ENCODE results near the gene HCFC1. TPM values are rescaled to one million over a fixed set of nuclear protein-coding genes. Genes with fewer than 3 reads are reported as not detected.

Gene HCFC1
- total and polyA plus RNA-seq, 2 of the 8 experiments (the other 6 are each of a cell fraction or from before 2014, with no cell fraction given) = 24.9 to 117 TPM

DNA sequence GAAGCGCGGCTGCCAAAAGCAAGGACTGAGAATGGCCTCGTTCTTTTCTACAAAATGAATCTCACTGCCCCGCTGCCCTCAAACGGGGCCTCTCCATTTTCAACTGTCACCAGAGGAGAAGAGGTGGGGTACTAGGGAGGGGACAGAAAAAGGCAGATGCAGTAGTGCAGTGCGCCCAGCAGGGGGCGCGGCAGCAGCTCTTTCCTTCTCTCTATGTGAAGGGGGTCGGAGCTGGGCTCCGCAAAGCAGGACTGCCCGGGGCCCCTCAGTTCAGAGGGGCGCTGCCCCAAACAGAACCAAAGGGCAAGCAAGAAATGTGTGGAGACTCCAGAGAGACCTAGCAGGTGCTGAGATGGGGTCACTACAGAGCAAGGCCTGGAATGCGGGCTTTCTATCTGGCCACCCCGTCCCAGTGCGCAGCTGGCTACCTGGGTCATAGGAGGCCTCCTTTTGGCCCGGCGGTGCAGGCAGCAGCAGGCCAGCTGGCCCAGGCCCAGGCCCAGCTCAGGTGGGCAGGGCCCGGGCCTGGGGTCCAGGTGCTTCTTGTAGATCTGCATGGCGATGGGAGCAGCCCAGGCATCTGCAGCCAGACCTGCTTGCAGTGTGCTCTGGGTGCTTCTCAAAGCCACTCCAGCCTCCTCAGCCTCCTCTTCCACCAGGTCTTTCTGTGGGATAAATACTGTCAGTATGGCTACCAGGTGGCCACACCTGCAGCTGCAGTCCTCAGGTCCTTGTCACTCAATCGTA lies 42.2 kb upstream of the HCFC1 start (continued):
- TF ChIP-seq, protein P1, sequence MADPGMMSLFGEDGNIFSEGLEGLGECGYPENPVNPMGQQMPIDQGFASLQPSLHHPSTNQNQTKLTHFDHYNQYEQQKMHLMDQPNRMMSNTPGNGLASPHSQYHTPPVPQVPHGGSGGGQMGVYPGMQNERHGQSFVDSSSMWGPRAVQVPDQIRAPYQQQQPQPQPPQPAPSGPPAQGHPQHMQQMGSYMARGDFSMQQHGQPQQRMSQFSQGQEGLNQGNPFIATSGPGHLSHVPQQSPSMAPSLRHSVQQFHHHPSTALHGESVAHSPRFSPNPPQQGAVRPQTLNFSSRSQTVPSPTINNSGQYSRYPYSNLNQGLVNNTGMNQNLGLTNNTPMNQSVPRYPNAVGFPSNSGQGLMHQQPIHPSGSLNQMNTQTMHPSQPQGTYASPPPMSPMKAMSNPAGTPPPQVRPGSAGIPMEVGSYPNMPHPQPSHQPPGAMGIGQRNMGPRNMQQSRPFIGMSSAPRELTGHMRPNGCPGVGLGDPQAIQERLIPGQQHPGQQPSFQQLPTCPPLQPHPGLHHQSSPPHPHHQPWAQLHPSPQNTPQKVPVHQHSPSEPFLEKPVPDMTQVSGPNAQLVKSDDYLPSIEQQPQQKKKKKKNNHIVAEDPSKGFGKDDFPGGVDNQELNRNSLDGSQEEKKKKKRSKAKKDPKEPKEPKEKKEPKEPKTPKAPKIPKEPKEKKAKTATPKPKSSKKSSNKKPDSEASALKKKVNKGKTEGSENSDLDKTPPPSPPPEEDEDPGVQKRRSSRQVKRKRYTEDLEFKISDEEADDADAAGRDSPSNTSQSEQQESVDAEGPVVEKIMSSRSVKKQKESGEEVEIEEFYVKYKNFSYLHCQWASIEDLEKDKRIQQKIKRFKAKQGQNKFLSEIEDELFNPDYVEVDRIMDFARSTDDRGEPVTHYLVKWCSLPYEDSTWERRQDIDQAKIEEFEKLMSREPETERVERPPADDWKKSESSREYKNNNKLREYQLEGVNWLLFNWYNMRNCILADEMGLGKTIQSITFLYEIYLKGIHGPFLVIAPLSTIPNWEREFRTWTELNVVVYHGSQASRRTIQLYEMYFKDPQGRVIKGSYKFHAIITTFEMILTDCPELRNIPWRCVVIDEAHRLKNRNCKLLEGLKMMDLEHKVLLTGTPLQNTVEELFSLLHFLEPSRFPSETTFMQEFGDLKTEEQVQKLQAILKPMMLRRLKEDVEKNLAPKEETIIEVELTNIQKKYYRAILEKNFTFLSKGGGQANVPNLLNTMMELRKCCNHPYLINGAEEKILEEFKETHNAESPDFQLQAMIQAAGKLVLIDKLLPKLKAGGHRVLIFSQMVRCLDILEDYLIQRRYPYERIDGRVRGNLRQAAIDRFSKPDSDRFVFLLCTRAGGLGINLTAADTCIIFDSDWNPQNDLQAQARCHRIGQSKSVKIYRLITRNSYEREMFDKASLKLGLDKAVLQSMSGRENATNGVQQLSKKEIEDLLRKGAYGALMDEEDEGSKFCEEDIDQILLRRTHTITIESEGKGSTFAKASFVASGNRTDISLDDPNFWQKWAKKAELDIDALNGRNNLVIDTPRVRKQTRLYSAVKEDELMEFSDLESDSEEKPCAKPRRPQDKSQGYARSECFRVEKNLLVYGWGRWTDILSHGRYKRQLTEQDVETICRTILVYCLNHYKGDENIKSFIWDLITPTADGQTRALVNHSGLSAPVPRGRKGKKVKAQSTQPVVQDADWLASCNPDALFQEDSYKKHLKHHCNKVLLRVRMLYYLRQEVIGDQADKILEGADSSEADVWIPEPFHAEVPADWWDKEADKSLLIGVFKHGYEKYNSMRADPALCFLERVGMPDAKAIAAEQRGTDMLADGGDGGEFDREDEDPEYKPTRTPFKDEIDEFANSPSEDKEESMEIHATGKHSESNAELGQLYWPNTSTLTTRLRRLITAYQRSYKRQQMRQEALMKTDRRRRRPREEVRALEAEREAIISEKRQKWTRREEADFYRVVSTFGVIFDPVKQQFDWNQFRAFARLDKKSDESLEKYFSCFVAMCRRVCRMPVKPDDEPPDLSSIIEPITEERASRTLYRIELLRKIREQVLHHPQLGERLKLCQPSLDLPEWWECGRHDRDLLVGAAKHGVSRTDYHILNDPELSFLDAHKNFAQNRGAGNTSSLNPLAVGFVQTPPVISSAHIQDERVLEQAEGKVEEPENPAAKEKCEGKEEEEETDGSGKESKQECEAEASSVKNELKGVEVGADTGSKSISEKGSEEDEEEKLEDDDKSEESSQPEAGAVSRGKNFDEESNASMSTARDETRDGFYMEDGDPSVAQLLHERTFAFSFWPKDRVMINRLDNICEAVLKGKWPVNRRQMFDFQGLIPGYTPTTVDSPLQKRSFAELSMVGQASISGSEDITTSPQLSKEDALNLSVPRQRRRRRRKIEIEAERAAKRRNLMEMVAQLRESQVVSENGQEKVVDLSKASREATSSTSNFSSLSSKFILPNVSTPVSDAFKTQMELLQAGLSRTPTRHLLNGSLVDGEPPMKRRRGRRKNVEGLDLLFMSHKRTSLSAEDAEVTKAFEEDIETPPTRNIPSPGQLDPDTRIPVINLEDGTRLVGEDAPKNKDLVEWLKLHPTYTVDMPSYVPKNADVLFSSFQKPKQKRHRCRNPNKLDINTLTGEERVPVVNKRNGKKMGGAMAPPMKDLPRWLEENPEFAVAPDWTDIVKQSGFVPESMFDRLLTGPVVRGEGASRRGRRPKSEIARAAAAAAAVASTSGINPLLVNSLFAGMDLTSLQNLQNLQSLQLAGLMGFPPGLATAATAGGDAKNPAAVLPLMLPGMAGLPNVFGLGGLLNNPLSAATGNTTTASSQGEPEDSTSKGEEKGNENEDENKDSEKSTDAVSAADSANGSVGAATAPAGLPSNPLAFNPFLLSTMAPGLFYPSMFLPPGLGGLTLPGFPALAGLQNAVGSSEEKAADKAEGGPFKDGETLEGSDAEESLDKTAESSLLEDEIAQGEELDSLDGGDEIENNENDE (IDR thresholded peaks at IDR 0.05; ENCODE audit: insufficient replicate concordance, low read length) = no peak
- TF ChIP-seq RAD21 (IDR thresholded peaks at IDR 0.05 in 1 of 2, conservative IDR thresholded peaks at IDR 0.05 in 1 of 2; ENCODE audit: low read depth in 2 of 2, low read length in 2 of 2) (peak; percentile 59 to 62), PHF8 (conservative IDR thresholded peaks at IDR 0.05; ENCODE audit: low read depth, low read length) (no peak)
